ENCODE measurements around the gene METTL5.

METTL5 gene

GRCh38 chr2:169798718-169799592, 25.8 kb downstream of the METTL5 start, which contains the start of gene SSB:
Gene SSB, plus strand, starts transcription at chr2:169798871. Its CDS starts 2,090 bp downstream, at chr2:169800961.
- peak within 1 kb of the TSS; percentile 90 for H3K27ac ChIP-seq
- H3K9ac ChIP-seq, result peak within 1 kb of the TSS; percentile 86
- peak within 1 kb of the TSS; percentile 82 for H3K4me3 ChIP-seq (IDR thresholded peaks at IDR 0.05; ENCODE audit: insufficient read depth, low read depth, low read length)
- peak within 1 kb of the TSS; percentile 78 for H2AFZ ChIP-seq (ENCODE audit: low read depth)
- no peaks in the 10 kb centered on the region for H4K20me1 ChIP-seq (ENCODE audit: insufficient read depth)
- no peaks in the 10 kb centered on the region for H3K36me3 ChIP-seq (ENCODE audit: insufficient read depth)
- H3K79me2 ChIP-seq (ENCODE audit: insufficient read depth, low read depth), result peaks cover 50% of the 10 kb centered on the region
- H3K27me3 ChIP-seq (ENCODE audit: insufficient read depth, low read depth), result no peaks in the 10 kb centered on the region
- TF ChIP-seq CTCF (conservative IDR thresholded peaks at IDR 0.05; ENCODE audit: low read depth, low read length), result no peak
- H3K4me1 ChIP-seq (ENCODE audit: low read depth, poor library complexity, severe bottlenecking), result peaks cover 24% of the 10 kb centered on the region
- H3K4me2 ChIP-seq, result peak within 1 kb of the TSS; percentile 70

- no peaks in the 10 kb centered on the region for H3K36me3 ChIP-seq (ENCODE audit: insufficient read depth)
- TF ChIP-seq CTCF (conservative IDR thresholded peaks at IDR 0.05; ENCODE audit: low read depth, low read length), result no peak
- H3K4me2 ChIP-seq, result peak overlapping the region; percentile 70
- peak overlapping the region; percentile 86 for H3K9ac ChIP-seq
- peaks cover 24% of the 10 kb centered on the region for H3K4me1 ChIP-seq (ENCODE audit: low read depth, poor library complexity, severe bottlenecking)
- peak overlapping the region; percentile 90 for H3K27ac ChIP-seq
- H4K20me1 ChIP-seq (ENCODE audit: insufficient read depth), result no peaks in the 10 kb centered on the region
- H3K79me2 ChIP-seq (ENCODE audit: insufficient read depth, low read depth), result peaks cover 44% of the 10 kb centered on the region
- no peaks in the 10 kb centered on the region for H3K27me3 ChIP-seq (ENCODE audit: insufficient read depth, low read depth)
- peak overlapping the region; percentile 78 for H2AFZ ChIP-seq (ENCODE audit: low read depth)
- peak overlapping the region; percentile 82 for H3K4me3 ChIP-seq (IDR thresholded peaks at IDR 0.05; ENCODE audit: insufficient read depth, low read depth, low read length)
Measured at GRCh38 chr2:169798397-169798717, 26.3 kb downstream of the METTL5 start.

GRCh38 chr2:169797601-169798000, 27.1 kb downstream of the METTL5 start:
- Histone ChIP-seq H4K20me1 (ENCODE audit: insufficient read depth) (no peaks in the 10 kb centered on the region), H3K9ac (no peak overlapping the region), H3K27ac (no peak overlapping the region), H3K79me2 (ENCODE audit: insufficient read depth, low read depth) (peaks cover 36% of the 10 kb centered on the region), H3K4me3 (IDR thresholded peaks at IDR 0.05; ENCODE audit: insufficient read depth, low read depth, low read length) (no peak overlapping the region), H3K4me2 (no peak overlapping the region), H3K4me1 (ENCODE audit: low read depth, poor library complexity, severe bottlenecking) (peaks cover 18% of the 10 kb centered on the region), H2AFZ (ENCODE audit: low read depth) (peak overlapping the region; percentile 78; the same call in 1 of the 2 replicates), H3K36me3 (ENCODE audit: insufficient read depth) (no peaks in the 10 kb centered on the region), H3K27me3 (ENCODE audit: insufficient read depth, low read depth) (no peaks in the 10 kb centered on the region)
- TF ChIP-seq CTCF (conservative IDR thresholded peaks at IDR 0.05; ENCODE audit: low read depth, low read length), result no peak

- Histone ChIP-seq H3K36me3 (ENCODE audit: insufficient read depth) (no peaks in the 10 kb centered on the region), H3K79me2 (ENCODE audit: insufficient read depth, low read depth) (peaks cover 25% of the 10 kb centered on the region), H4K20me1 (ENCODE audit: insufficient read depth) (no peaks in the 10 kb centered on the region), H2AFZ (ENCODE audit: low read depth) (no peak overlapping the region), H3K27ac (no peak overlapping the region), H3K4me1 (ENCODE audit: low read depth, poor library complexity, severe bottlenecking) (peaks cover 18% of the 10 kb centered on the region), H3K4me2 (no peak overlapping the region), H3K9ac (no peak overlapping the region), H3K4me3 (IDR thresholded peaks at IDR 0.05; ENCODE audit: insufficient read depth, low read depth, low read length) (no peak overlapping the region), H3K27me3 (ENCODE audit: insufficient read depth, low read depth) (no peaks in the 10 kb centered on the region)
- TF ChIP-seq CTCF (conservative IDR thresholded peaks at IDR 0.05; ENCODE audit: low read depth, low read length), result no peak
Measured at GRCh38 chr2:169796441-169796840, 28.3 kb downstream of the METTL5 start.

Data from KMS-11 (cell line).